Coronary artery (tissue), 2 donors: ENCODE data around the gene TSPAN1.
A peak's percentile ranks its signal among the peaks of the same experiment; 100 is the strongest.

Experiments used
- DNase-seq: peaks from one replicate; pipeline ENCODE4 v3.0.0-alpha.2; 2017; ENCODE audit warnings: low spot score
- H3K27ac ChIP-seq, 2 donors: fragments of 200-600 bp; sonication (generic); one replicate each; pipeline ENCODE4 v1.5.1; 2016 to 2019
- H3K4me3 ChIP-seq: fragments of 200-600 bp; sonication (generic); 2 replicates; pipeline ENCODE4 v1.5.1; 2016; ENCODE audit warnings: mild to moderate bottlenecking, moderate library complexity
- CTCF ChIP-seq: fragments of 200-600 bp; sonication (generic); IDR thresholded peaks from one replicate; pipeline ENCODE4 v1.5.1; 2019; ENCODE audit warnings: antibody characterized with exemption

Gene TSPAN1

GRCh38 chr1:46172321-46172720 lies 2.6 kb upstream of the TSPAN1 start:
- DNase-seq, result no peak
- Histone ChIP-seq H3K27ac (no peak overlapping the region), H3K4me3 (no peak overlapping the region)
- TF ChIP-seq CTCF, result no peak

- Histone ChIP-seq H3K4me3 (no peak overlapping the region), H3K27ac (peak overlapping the region in 1 of 2 donors; percentile 85)
- TF ChIP-seq CTCF, result no peak
- DNase-seq, result no peak
These were observed 1.5 kb upstream of the TSPAN1 start for GRCh38 chr1:46173361-46173856.

GRCh38 chr1:46175243-46175642 lies 356 bp downstream of the TSPAN1 start:
- Histone ChIP-seq H3K4me3 (no peak overlapping the region), H3K27ac (peak overlapping the region; percentile 43 to 85)
- no peak for TF ChIP-seq CTCF
- DNase-seq, result no peak

GRCh38 chr1:46176211-46176865 lies 1.5 kb downstream of the TSPAN1 start, which contains the start of gene P3R3URF:
Gene P3R3URF, minus strand, starts transcription at chr1:46176488. Its CDS starts 17 bp downstream, at chr1:46176471.
- Histone ChIP-seq H3K4me3 (no peak within 1 kb of the TSS), H3K27ac (peak within 1 kb of the TSS in 1 of 2 donors; percentile 85)
- no peak for TF ChIP-seq CTCF
- DNase-seq, result no peak

GRCh38 chr1:46179138-46180081 lies 4.5 kb downstream of the TSPAN1 start:
- Histone ChIP-seq H3K27ac (no peak overlapping the region), H3K4me3 (no peak overlapping the region)
- DNase-seq, result no peak
- peak; percentile 84 for TF ChIP-seq CTCF

- Histone ChIP-seq H3K4me3 (no peak overlapping the region), H3K27ac (no peak overlapping the region)
- no peak for TF ChIP-seq CTCF
- DNase-seq, result no peak
These were observed 5.3 kb downstream of the TSPAN1 start for GRCh38 chr1:46180082-46180616.
